Measurements from ENCODE around the gene UBE2Z. TPM values are rescaled to one million over a fixed set of nuclear protein-coding genes. Genes with fewer than 3 reads are reported as not detected.

The UBE2Z gene
- total RNA-seq, 1 experiment from 2014 or later, result 119 TPM

- intact Hi-C loops (cut with micrococcal nuclease), result no loop called here
- ATAC-seq, result no peak
- Histone ChIP-seq H2AFZ (ENCODE audit: low read depth, low read length, poor library complexity, severe bottlenecking) (no peak overlapping the region), H3K9me3 (ENCODE audit: control insufficient read depth in 1 of 2, insufficient read depth in 1 of 2, low read depth in 1 of 2, low read length in 2 of 2) (no peaks in the 10 kb centered on the region), H3K4me3 (replicated peaks in 1 of 2; ENCODE audit: low read depth in 1 of 2, low read length in 2 of 2) (no peak overlapping the region), H3K9ac (ENCODE audit: low read length) (no peak overlapping the region), H3K4me1 (ENCODE audit: control insufficient read depth in 1 of 2, insufficient read depth in 2 of 2, low read length in 2 of 2) (peaks cover 46 to 50% of the 10 kb centered on the region in 2 experiments), H4K20me1 (ENCODE audit: insufficient read depth) (no peaks in the 10 kb centered on the region), H3K36me3 (ENCODE audit: control insufficient read depth in 1 of 2, insufficient read depth in 2 of 2, low read length in 2 of 2) (no peaks in the 10 kb centered on the region), H3K27ac (ENCODE audit: low read depth, low read length) (no peak overlapping the region), H3K27me3 (ENCODE audit: insufficient read depth, low read length) (no peaks in the 10 kb centered on the region), H3K79me2 (ENCODE audit: insufficient read depth, low read length) (no peaks in the 10 kb centered on the region), H3K9me2 (ENCODE audit: insufficient read depth) (no peaks in the 10 kb centered on the region), H3K4me2 (ENCODE audit: low read length) (peak overlapping the region; percentile 74)
- BruUV-seq (replicated peaks), result no TSS peak
- TF ChIP-seq RAD21 (IDR thresholded peaks at IDR 0.05; ENCODE audit: low read depth), result no peak
- TF ChIP-seq SIN3A (IDR thresholded peaks at IDR 0.05; ENCODE audit: low read depth), result no peak
- no peak for TF ChIP-seq YY1 (IDR thresholded peaks at IDR 0.05; ENCODE audit: extremely low read depth, insufficient replicate concordance, low read depth, low read length)
- TF ChIP-seq ZBTB33 (IDR thresholded peaks at IDR 0.05; ENCODE audit: extremely low read depth, insufficient replicate concordance, low read length), result no peak
- TF ChIP-seq ATF3 (IDR thresholded peaks at IDR 0.05), result no peak
- TF ChIP-seq SP1 (IDR thresholded peaks at IDR 0.05; ENCODE audit: low read depth), result no peak
- TF ChIP-seq CBX3 (IDR thresholded peaks at IDR 0.05; ENCODE audit: low read depth), result no peak
- no peak for TF ChIP-seq ELF1 (IDR thresholded peaks at IDR 0.05; ENCODE audit: borderline replicate concordance, low read depth)
- TF ChIP-seq JUND (IDR thresholded peaks at IDR 0.05), result no peak
- no peak for TF ChIP-seq CEBPB (IDR thresholded peaks at IDR 0.05; ENCODE audit: low read depth)
- ChIA-PET RAD21 (ENCODE audit: low non-redundant PET in 1 of 2, low total read pairs in 2 of 2, uncharacterized antibody in 2 of 2, unreplicated experiment in 2 of 2) (no interaction called here), CTCF (no interaction called here), POLR2A (interaction anchor here (0.6 to 4.2 kb wide), 3 partner anchors 9 to 71 kb away, joined by 3 to 17 read pairs (median 4); partner anchors contain the start of gene SNF8)
- no peak for DNase-seq (ENCODE audit: low read depth, low spot score)
These were observed 62.0 kb downstream of the UBE2Z start for GRCh38 chr17:48970224-48970623.

Data from HCT116 (cell line).